NCI-H1930 (cell line): Measurements from ENCODE around the gene TMED6.
"Not testable (repeated sequence)": the region's sequence is repeated elsewhere in the genome, so short reads cannot be mapped to it uniquely, and the experiment has no call there.

Experiments
- DNase-seq, 2 experiments: peaks; one replicate each; lab custom pipeline; 2025; lab: John Stamatoyannopoulos, UW

The TMED6 gene

DNA sequence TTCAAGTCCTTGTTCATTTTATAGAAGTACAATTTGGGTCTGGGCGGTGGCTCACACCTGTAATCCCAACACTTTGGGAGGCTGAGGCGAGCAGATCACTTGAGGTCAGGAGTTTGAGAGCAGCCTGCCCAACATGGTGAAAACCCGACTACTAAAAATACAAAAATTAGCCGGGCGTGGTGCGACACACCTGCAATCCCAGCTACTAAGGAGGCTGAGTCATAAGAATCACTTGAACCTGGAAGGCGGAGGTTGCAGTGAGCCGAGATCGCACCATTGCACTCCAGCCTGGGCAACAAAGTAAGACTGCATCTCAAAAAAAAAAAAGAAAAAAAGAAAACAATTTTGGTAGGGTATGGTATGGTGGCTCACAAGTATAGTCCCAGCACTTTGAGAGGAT is 8.5 kb upstream of the TMED6 start:
- DNase-seq, result not testable (repeated sequence)

DNA sequence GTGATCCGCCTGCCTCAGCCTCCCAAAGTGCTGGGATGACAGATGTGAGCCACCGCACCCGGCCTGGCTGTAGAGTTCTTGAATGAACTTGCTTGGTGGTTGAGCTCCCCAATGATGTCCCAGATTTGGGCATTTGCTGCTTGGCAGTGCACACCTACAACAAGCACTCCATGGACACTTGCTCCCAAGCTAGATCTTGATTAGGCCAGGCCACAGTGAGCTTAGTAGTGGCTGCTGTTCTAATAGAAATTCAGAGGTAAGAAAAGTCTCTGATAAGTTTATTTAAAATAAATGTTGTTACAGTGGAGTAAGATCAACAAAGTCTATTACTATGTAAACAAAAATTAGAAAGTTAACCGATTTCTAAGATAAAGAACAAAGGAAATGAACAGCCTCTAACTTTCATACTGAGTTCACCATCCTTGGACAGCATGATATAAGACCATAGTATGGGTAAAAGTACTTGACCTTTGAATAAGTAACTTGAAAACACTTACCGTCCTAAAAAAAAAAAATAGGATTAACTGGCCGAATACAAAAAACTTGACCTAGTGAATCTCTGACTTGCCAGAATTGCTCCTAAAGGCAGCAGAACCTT is 951 bp downstream of the TMED6 start:
- no peak for DNase-seq

DNA sequence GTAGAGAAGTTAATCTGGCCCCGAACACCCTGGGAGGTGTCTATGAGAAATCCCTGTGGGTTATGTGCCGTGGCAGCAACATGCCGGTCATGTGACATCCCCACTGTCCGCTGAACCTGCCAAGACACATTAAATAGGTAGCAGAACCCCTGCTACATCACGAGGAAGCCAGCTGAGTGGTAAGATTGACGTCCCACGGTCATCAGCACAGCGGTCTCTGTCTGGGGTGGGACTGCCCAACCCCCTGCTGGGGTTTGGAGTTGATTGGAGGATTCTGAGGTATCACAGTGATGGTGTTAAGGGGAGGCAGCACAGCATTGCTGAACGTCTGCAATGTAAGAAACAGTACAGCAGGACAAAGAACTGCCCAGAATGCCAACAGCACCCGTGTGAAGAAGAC is 2.0 kb downstream of the TMED6 start:
- no peak for DNase-seq

DNA sequence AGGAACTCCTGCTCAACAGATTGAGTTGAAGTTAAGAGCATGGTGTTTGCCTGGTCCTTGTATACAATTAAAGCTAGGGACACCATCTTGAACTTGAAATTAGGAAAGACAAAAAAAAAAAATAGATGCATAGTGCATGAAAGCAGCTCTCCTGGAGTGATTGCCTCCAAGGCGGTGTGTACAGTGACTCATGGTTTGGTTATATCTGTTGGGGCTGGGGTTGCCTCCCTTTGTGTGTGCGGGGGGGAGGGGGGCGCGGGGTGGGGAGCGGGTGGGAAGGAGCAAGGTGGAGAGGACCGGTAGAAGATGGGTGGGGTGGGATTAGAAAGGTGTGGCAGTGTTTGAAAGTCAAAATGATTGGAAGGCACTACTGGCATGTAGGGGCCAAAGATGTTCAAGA is 3.4 kb downstream of the TMED6 start:
- DNase-seq, result no peak

DNA sequence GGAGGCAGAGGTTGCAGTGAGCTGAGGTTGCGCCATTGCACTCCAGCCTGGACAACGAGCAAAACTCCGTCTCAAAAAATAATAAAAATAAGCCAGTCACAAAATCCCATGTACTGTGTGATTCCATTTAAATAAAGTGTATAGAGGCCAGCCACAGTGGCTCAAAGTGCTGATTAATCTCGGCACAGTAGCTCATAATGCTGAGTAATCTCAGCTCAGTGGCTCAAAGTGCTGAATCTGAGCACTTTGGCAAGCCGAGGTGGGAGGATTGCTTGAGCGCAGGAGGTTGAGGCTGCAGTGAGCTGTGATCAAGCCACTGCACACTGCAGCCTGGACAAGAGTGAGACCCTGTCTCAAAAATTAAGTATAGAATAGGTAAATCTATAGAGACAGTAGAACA is 4.9 kb downstream of the TMED6 start:
- DNase-seq, result no peak

DNA sequence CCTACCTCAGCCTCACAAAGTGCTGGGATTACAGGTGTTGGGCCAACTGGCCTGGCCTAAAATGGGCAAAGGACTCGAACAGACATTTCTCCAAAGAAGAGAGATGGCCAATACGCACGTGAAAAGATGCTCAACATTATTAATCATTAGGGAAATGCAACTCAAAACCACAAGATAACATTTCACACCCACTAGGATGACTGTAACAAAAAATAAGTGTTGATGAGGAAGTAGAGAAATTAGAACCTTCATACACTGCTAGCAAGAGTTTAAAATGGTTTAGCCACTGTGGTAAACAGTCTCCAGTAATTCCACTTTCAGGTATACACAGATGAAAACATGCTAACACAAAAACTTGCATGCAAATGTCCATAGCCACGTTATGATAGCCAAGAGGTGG is 5.7 kb downstream of the TMED6 start:
- DNase-seq, result no peak

DNA sequence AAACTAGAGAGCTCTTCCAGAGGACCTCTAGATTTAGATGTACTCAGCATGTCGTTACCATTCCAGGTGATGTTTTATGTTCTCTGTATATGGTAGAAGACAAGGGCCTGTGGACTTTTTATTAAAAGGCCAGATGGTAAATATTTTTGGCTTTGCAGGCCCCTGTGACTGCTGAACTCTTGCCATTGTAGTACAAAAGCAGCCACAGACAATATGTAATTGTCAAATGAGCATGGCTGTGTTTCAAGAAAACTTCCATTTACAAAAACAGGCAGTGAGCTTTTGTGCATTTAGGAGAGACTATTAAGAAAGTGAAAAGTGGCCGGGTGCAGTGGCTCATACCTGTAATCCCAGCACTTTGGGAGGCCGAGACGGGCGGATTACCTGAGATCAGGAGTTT is 7.4 kb downstream of the TMED6 start:
- DNase-seq, result no peak

DNA sequence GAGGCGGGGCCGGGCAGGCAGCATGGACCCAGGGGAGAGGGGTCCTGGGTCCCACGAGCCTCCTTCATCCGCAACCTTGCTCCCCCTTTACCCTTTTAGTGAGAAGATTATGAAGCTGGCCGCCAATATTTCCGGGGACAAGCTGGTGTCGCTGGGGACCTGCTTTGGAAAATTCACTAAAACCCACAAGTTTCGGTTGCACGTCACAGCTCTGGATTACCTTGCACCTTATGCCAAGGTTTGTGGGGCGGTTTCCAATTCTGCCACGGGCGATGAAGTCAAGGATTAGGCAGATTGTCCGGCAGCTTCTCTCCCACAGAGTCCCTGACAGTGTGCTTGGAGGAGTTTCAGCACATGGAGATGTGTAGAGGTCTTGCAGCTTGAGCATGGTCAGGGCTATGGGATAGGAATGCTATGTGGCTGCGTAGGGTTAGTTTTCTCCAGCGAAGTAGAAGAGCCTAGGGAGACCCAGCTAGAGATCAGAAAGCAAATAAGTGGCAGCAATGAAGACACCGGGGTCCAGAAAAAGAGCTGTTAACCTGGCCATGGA is 11.4 kb downstream of the TMED6 start:
- no peak for DNase-seq

DNA sequence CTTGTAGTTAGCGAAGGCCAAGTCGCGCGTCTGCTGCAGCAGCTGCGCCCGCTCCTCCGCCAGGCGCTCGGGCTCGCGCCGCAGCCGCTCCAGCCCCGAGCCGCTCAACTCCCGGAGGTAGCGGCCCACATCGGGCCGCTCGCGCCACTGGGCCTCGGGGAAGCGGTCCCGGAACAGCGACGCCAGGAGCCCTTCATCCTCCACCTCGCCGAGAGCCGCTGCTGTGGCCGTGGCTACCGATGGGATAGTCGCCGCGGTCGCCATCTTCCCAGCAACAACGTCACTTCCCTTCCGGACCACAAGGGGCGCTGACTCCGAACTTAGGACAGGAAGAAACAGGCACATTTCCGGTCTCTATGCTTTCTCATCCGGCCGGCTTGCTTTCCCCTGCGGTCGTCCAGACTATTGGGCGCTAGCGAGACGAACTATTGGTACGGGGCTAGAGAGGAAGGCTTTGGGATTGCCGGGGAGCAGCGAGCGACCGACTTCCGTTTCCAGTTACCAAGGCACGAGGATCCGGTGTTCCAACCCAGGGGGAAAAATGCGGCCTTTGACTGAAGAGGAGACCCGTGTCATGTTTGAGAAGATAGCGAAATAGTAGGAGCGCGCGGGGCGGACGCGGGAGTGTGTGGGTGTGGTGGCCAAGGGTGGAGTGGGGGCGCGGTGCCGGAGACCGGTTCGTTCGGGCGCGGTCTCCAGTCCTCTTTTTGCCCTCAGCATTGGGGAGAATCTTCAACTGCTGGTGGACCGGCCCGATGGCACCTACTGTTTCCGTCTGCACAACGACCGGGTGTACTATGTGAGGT is 12.1 kb downstream of the TMED6 start, which contains the start of the genes COG8 and NIP7:
Gene COG8 (minus strand): TSS at position 276 of the 806 bp plus-strand sequence. CDS start 12 bp downstream, at position 264.
Gene NIP7 (plus strand): TSS at position 484 of the 806 bp plus-strand sequence. CDS start 58 bp downstream, at position 542.
- peak; percentile 88 to 90 for DNase-seq

DNA sequence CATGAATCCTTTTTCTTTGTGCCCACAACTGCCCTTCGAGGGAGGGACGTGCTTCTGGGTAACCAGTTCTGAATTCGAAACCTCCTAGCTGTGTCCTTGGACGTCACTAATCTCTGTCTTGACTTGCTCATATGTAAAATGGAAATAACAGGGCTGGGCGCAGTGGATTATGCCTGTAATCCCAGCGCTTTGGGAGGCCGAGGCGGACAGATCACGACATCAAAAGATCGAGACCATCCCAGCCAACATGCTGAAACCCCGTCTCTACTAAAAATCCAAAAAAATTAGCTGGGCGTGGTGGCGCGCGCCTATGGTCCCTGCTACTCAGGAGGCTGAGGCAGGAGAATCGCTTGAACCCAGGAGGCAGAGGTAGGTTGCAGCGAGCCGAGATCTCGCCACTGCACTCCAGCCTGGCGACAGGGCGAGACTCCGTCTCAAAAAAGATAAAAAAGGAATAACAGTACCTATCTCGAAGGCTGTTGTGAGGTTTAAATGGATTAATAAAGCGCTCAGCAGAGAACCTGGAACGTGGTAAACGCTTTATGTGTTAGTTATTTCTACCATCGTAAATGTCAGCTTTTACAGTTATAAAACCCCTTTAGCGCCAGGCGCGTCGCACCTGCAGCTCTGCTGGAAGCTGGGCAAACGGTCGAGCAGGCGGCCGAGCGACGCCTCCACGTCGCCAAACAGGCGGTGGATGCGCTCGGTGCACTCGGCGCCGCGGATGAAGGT is 12.9 kb downstream of the TMED6 start:
- DNase-seq, result no peak

DNA sequence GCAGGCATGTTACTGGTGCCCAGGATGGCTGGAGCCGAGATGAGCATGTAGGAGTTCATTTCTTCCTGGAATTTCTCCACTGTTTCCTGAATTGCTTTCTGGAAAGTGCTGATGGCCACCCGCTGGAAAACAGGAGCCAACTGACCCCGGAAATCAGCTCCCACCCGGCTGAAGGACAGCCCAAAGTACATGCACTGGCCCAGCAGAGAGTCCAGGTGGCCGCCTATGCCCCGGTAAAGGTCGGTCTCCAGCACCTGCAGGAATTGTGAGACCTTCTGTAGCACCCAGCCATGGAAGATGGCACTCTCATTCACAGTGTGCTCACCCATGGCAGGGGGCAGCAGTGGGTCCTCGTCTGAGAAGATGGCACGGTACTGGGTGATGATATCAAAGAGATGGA is 16.9 kb downstream of the TMED6 start:
- no peak for DNase-seq

DNA sequence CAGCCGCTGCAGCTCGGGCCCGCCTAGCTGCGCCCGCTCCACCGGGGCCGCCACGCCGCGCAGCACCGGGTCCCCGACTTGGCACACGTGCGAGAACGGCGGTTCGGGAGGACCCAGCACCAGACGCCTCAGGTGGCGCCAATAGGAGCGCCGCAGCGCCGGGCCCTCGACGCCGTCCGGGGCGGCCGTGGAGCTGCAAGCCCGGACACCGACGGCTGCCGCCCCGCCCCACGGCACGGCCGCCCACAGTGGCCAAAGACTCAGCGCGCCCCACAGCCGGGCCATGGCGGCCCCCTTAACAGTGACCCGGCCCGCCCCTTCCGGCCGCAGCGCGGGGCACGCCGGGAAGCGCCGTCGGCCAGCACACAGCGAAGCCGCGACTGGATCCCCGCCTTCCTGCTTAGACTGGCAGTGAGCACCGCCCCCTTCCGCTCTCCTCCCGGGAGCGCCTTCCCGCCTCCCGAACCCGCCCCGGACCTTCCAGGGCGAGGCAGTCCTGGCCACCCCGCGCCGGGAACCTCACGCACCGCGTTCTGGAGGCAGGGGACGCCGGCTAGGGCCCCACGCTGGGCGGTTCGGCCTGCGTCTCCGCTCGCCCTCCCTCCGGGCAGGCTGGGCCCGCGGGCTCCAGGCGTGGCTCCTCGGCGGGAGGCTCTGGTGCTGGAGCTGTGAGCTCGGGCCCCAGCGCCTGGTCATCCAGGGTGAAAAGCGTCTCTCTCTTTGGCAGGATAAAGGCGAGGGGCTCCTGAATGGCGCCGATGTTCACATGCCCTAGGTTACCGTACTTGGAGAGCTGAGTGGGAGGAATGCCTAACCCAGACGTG is 21.1 kb downstream of the TMED6 start, which contains the start of gene PDF:
Gene PDF (minus strand): TSS at position 303 of the 824 bp plus-strand sequence. CDS start 18 bp downstream, at position 285.
- DNase-seq, result peak; percentile 76 to 84

DNA sequence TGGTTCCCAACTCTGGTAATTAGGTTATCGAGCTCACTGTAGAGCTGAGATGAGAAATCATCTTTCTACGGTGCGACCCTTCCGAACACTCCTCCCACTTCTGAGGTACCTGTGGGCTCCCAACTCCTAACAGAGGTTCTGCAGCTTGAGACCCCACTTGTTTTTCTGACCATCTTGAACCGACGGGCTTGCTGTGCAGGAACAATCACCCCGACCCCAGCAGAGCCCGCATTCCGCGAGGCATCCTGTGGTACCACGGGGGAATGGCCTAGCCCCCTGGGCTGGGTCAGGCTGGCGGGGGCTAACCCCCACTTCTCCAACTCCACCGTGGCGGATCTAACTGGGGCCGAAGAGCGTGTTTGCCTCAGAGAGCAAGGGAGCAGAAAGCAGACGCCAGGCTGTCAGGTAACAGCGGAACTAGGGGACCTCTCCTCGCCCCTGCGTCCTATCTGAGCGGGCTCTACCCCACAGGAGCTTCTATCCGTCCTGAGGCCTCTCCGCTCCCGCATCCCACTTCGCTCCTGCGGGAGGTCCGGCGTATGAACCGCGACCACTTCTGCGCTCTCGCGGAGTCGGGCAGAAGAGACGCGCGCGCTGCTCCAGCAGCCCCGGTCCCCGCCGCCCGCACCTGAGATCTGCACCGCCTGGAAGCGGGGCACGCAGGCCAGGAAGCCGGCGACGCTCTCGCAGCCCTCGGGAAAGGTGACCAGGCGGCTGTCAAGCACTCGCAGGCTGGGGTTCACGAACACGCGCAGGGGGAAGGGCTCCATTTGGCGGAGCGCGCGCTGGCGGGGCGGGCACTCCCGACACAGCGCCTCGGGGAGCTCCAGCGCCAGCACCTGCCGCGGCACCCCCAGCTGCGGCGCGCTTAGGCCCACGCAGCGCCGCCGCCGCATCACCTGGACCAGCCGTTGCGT is 22.0 kb downstream of the TMED6 start:
- peak in 1 of 2 experiments; percentile 4 for DNase-seq

DNA sequence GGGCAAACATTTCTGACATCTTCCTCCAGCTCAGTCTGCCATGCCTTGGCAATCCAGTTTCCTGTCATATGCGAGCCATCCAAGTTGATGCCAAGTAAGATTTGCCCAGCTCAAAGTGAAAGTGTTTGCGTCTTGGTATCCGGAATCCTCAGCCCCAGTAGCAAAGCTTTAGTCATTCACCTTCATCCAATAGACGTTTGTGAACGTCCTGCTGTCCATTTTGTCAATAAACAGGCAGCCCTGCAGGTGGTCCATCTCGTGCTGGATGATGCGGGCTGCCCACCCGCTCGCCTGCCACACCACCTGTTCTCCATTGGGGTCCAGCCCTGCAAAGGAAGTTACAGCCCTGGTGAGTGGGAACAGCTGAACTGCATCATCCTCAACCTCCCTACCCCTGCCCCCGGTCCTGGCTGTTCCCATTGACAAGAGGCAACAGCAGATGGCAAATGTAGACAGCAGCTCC is 22.7 kb downstream of the TMED6 start:
- no peak for DNase-seq

DNA sequence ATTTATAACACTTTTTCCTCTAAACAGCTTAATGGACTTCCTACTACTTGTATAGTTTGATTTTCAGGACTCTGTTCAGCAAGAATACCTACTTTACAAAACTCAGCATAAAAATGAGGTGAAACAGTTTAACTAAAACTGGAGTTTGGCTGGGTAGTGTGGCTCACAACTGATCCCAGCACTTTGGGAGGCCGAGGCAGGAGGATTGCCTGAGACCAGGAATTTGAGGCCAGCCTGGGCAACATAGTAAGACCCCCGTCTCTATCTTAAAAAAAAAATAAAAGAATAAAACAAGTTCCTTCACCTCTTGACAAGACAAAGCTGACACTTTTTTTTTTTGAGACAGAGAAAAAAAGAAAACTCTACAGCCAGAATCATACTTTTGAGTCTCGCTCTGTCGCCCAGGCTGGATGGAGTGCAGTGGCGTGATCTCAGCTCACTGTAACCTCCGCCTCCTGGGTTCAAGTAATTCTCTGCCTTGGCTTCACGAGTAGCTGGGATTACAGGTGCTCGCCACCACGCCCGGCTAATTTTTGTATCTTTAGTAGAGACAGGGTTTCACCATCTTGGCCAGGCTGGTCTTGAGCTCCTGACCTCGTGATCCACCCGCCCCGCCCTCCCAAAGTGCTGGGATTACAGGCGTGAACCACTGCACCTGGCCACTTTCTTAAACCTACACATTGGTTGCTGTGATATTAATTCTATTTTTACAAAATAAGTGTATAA is 23.8 kb downstream of the TMED6 start:
- DNase-seq, result no peak

DNA sequence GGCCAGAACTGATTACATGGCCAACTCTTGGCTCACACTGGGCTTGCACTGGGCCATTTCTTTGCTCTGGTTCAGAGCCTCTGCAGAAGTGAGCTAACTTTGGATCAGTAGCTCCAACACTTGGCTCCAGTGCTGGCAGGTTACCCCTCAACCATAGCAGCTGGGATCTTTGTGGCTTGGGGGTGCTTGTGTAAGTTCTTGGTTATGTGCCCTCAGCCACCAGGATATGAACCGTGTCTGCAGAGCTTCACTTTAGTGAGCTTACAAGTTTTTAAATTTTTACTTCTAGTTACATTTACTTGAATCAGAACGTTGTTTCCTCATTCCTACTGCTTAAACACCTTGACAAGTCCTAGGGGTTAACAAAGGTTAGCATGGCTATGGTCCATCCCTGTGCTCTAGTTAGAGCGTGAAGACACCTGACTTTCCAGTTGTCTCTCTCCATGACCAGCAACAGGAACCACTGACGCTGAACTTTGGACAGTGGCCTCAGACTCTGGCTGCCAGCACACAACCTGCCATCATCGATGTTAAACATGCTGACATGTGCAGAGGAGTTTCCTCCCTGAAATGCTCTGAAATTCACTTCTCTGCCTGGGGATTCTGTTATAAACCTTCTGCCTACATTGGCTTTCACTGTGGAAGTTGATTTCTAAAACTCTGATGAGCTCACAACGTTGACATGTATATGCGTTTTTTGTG is 25.3 kb downstream of the TMED6 start:
- DNase-seq, result no peak

DNA sequence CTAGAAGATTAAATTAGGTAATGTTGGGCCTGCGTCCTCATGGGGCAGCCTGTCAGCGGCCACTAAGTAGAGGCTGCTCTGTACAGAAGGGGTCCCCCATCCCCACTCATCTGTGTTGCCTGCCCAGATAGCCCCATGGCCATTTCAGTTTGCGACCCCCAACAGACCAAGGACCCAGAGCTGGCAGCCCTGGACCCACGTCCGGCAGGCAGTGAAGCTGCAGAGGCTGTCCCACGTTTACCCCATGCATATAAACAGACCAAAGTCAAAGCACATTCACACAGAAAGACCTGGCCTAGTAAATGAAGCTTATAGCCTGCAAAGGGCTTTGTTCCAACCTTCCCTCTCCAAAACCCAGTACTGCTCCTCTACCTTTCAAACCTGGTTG is 25.8 kb downstream of the TMED6 start:
- no peak for DNase-seq

DNA sequence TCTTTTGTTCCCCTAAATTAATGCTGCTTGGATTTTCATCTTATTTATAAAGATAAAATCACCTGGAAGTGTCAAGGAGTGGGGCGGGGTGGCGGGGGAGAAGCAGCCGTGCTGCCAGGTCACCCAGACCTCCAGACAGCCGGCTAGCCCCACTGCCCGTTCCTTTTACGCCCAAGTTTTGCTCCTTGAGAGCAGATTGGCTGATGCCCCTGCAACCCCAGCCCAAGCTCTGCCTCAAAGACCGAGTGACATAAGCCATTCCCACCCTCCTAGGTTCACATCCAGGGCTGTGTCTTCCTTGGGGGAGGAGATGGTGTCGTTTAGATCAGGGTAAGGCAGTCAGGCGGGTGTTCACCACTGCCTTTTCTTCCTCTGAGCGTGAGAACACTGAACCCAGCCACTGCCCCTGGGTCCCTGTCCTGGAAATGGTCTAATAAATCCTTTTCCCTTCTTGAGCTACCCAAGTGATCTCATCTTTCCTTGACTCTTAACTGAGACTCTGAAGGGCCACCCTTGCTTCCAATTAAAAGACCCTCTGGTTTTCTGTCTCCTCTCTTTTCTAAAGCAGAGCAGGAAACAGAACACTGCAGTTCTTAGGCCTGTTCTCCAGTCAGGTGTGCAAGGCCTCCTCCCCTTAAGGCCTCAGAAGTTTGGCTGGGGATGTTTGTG is 26.9 kb downstream of the TMED6 start:
- no peak for DNase-seq
